Loucy (cell line): ENCODE measurements around the gene NSD1.

Experiments
- EZH2phosphoT487 ChIP-seq: fragments of 200-600 bp; IDR thresholded peaks from 2 replicates; pipeline ENCODE4 v1.6.1; 2018; ENCODE audit warnings: antibody characterized with exemption, mild to moderate bottlenecking, moderate library complexity, borderline replicate concordance
- TF ChIP-seq, protein P1 (sequence below): fragments of 200-600 bp; sonication (generic); conservative IDR thresholded peaks from 2 replicates; pipeline ENCODE4 v1.5.1; 2014; ENCODE audit warnings: mild to moderate bottlenecking, antibody characterized with exemption, low read length

DNA sequence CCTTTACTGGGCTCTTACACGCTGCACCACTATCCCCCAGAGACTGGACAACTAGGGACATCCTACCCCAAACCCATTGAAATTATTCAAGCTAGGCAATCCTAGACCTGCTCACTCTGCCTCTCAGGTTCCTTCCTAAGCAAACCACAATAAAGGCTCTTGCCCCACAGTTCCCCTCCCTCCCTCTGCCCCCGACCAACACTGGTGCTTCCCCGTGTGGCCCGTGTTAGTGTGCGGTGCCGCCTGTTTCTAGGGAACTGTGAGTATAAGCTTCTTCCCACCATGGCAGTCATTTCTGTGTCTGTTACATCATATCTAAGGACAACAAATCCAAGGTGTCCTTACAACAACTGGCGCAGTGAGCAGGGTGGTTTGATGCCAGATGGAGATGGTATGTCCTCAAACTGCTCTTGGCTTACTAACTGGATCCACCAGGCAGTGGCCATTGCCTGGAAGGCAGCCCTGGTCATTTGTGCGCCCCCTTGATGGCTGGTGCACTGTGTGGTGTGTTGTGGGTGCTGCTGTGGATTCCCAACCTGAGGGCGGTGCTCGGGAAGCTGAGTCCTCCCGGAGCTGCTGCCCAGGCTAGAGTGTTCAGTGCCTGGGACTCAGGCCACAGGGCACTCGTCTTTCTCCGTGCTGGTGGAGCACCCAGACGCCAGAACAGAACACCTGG lies 186.5 kb downstream of the NSD1 start:
- TF ChIP-seq, protein P1, sequence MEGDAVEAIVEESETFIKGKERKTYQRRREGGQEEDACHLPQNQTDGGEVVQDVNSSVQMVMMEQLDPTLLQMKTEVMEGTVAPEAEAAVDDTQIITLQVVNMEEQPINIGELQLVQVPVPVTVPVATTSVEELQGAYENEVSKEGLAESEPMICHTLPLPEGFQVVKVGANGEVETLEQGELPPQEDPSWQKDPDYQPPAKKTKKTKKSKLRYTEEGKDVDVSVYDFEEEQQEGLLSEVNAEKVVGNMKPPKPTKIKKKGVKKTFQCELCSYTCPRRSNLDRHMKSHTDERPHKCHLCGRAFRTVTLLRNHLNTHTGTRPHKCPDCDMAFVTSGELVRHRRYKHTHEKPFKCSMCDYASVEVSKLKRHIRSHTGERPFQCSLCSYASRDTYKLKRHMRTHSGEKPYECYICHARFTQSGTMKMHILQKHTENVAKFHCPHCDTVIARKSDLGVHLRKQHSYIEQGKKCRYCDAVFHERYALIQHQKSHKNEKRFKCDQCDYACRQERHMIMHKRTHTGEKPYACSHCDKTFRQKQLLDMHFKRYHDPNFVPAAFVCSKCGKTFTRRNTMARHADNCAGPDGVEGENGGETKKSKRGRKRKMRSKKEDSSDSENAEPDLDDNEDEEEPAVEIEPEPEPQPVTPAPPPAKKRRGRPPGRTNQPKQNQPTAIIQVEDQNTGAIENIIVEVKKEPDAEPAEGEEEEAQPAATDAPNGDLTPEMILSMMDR = no peak
- TF ChIP-seq EZH2phosphoT487 = no peak
